ENCODE data around the gene CNTNAP2. TPM values are rescaled to one million over a fixed set of nuclear protein-coding genes. Genes with fewer than 3 reads are reported as not detected.

The CNTNAP2 gene
- total and polyA plus RNA-seq, 8 donors: 0.19 to 18.2 (median 0.56) TPM

- 82 to 96% (median 94%) methylated on average over 3 of the region's 3 CpGs for WGBS, 5 donors
- H3K27me3 ChIP-seq: no peaks in the 10 kb centered on the region
- TF ChIP-seq POLR2A (IDR thresholded peaks at IDR 0.05) (no peak), POLR2AphosphoS5 (IDR thresholded peaks at IDR 0.05) (no peak), CTCF (IDR thresholded peaks at IDR 0.05) (no peak)
- H3K27ac ChIP-seq: no peak overlapping the region
- no peak for DNase-seq
- no peak overlapping the region for H3K4me3 ChIP-seq
- intact Hi-C loops (cut with DNase I; ENCODE audit: low total_unique reads): no loop called here
- H3K9me3 ChIP-seq: no peaks in the 10 kb centered on the region
- peaks cover 3 to 7% (median 6%) of the 10 kb centered on the region in 4 donors for H3K4me1 ChIP-seq
- H3K36me3 ChIP-seq: no peaks in the 10 kb centered on the region
These were observed 2031.9 kb downstream of the CNTNAP2 start for GRCh38 chr7:148148456-148148855.

GRCh38 chr7:148149730-148150129 lies 2033.1 kb downstream of the CNTNAP2 start:
- TF ChIP-seq POLR2AphosphoS5 (IDR thresholded peaks at IDR 0.05): no peak
- no peak for TF ChIP-seq CTCF (IDR thresholded peaks at IDR 0.05)
- no peak for TF ChIP-seq POLR2A (IDR thresholded peaks at IDR 0.05)
- no peak for TF ChIP-seq EP300 (IDR thresholded peaks at IDR 0.05)
- peaks cover 16 to 20% (median 19%) of the 10 kb centered on the region in 4 donors for H3K4me1 ChIP-seq
- no peaks in the 10 kb centered on the region for H3K36me3 ChIP-seq
- WGBS, 5 donors: 92 to 97% (median 96%) methylated on average over 3 of the region's 3 CpGs
- H3K9me3 ChIP-seq: no peaks in the 10 kb centered on the region
- H3K4me3 ChIP-seq: no peak overlapping the region
- DNase-seq: no peak
- intact Hi-C loops (cut with DNase I; ENCODE audit: low total_unique reads): no loop called here
- no peaks in the 10 kb centered on the region for H3K27me3 ChIP-seq
- H3K27ac ChIP-seq: no peak overlapping the region

- intact Hi-C loops (cut with DNase I; ENCODE audit: low total_unique reads): no loop called here
- no peak for TF ChIP-seq EP300 (IDR thresholded peaks at IDR 0.05)
- TF ChIP-seq CTCF (IDR thresholded peaks at IDR 0.05): no peak
- TF ChIP-seq POLR2AphosphoS5 (IDR thresholded peaks at IDR 0.05): no peak
- no peak for TF ChIP-seq POLR2A (IDR thresholded peaks at IDR 0.05)
- Histone ChIP-seq H3K4me3 (no peak overlapping the region), H3K27ac (no peak overlapping the region), H3K36me3 (no peaks in the 10 kb centered on the region), H3K27me3 (no peaks in the 10 kb centered on the region), H3K9me3 (no peaks in the 10 kb centered on the region), H3K4me1 (peaks cover 16 to 30% (median 21%) of the 10 kb centered on the region in 4 donors)
- no peak for DNase-seq
- WGBS, 5 donors: 85 to 90% (median 89%) methylated on average over 2 of the region's 2 CpGs
These were observed 2035.2 kb downstream of the CNTNAP2 start for GRCh38 chr7:148151778-148152177.

- peak; percentile 72 to 93 for DNase-seq
- intact Hi-C loops (cut with DNase I; ENCODE audit: low total_unique reads): no loop called here
- no peaks in the 10 kb centered on the region for H3K27me3 ChIP-seq
- TF ChIP-seq POLR2AphosphoS5 (IDR thresholded peaks at IDR 0.05): peak; percentile 38 to 83 (median 81)
- no peak for TF ChIP-seq CTCF (IDR thresholded peaks at IDR 0.05)
- no peak for TF ChIP-seq POLR2A (IDR thresholded peaks at IDR 0.05)
- no peak for TF ChIP-seq EP300 (IDR thresholded peaks at IDR 0.05)
- peaks cover 16 to 30% (median 21%) of the 10 kb centered on the region in 4 donors for H3K4me1 ChIP-seq
- 33 to 54% (median 35%) methylated on average over 5 to 6 of the region's 6 CpGs for WGBS, 5 donors
- no peak overlapping the region for H3K4me3 ChIP-seq
- no peaks in the 10 kb centered on the region for H3K36me3 ChIP-seq
- H3K9me3 ChIP-seq: no peaks in the 10 kb centered on the region
- H3K27ac ChIP-seq: peak overlapping the region in 4 of 5 donors; percentile 0 to 60 (median 28)
These were observed 2037.1 kb downstream of the CNTNAP2 start for GRCh38 chr7:148153616-148154284.

All from stomach (tissue), 9 donors.